ENCODE measurements around the gene SLC5A1. TPM values are rescaled to one million over a fixed set of nuclear protein-coding genes. Genes with fewer than 3 reads are reported as not detected.

Gene SLC5A1
- polyA plus RNA-seq (2011; rRNA removed) (0.04 and 0.08 TPM in 2 replicates), polyA plus RNA-seq (2017; fragmentation: RNase III; extraction: RNeasy Plus Mini Kit Qiagen cat#74134 plus additional on column Dnase treatment) (0.01 to 0.03 TPM in 2 of 3 replicates, not detected in the other), polyA minus RNA-seq (2011; rRNA and poly(A)+ RNA removed) (not detected in 2 replicates)
- 0.01 TPM in 1 of 2 replicates, not detected in the other for polyA plus RNA-seq (2012; cell fraction: cytosol; rRNA removed)
- polyA plus RNA-seq (2012; cell fraction: nucleus; rRNA removed): 0.08 TPM in 1 of 2 replicates, not detected in the other

GRCh38 chr22:32042924-32043323 is at the start of gene SLC5A1:
Gene SLC5A1 (plus strand): TSS chr22:32043261. CDS start chr22:32043282, 21 bp downstream.
- Histone ChIP-seq H3K4me2 (no peak within 1 kb of the TSS), H3K9me3 (no peaks in the 10 kb centered on the region), H3K4me1 (no peaks in the 10 kb centered on the region), H3K4me3 (no peak within 1 kb of the TSS), H3K27ac (no peak within 1 kb of the TSS)
- 63% methylated on average over 5 of the region's 21 CpGs for WGBS (ENCODE audit: missing lambda C conversion rate)
- no peak for ATAC-seq
- ChIA-PET CTCF (interaction anchor here (1.2 to 1.8 kb wide), 3 partner anchors 37 to 66 kb away, joined by 3 to 5 read pairs (median 4); no protein-coding TSS in a partner anchor), POLR2A (no interaction called here)
- no peak for FAIRE-seq
- DNase-seq (ENCODE audit: low read depth in 1 of 2, low spot score in 1 of 2): no peak
- TF ChIP-seq, protein P1, sequence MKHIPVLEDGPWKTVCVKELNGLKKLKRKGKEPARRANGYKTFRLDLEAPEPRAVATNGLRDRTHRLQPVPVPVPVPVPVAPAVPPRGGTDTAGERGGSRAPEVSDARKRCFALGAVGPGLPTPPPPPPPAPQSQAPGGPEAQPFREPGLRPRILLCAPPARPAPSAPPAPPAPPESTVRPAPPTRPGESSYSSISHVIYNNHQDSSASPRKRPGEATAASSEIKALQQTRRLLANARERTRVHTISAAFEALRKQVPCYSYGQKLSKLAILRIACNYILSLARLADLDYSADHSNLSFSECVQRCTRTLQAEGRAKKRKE (CRISPR knock-in tag; IDR thresholded peaks at IDR 0.05; ENCODE audit: low read depth): no peak
- TF ChIP-seq, protein P2, sequence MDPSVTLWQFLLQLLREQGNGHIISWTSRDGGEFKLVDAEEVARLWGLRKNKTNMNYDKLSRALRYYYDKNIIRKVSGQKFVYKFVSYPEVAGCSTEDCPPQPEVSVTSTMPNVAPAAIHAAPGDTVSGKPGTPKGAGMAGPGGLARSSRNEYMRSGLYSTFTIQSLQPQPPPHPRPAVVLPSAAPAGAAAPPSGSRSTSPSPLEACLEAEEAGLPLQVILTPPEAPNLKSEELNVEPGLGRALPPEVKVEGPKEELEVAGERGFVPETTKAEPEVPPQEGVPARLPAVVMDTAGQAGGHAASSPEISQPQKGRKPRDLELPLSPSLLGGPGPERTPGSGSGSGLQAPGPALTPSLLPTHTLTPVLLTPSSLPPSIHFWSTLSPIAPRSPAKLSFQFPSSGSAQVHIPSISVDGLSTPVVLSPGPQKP (IDR thresholded peaks at IDR 0.05; ENCODE audit: low read depth, low read length): no peak
- no peak for TF ChIP-seq E2F6 (IDR thresholded peaks at IDR 0.05; ENCODE audit: borderline replicate concordance, low read depth)
- TF ChIP-seq, protein P3, sequence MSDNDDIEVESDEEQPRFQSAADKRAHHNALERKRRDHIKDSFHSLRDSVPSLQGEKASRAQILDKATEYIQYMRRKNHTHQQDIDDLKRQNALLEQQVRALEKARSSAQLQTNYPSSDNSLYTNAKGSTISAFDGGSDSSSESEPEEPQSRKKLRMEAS (IDR thresholded peaks at IDR 0.05): no peak
- TF ChIP-seq SMC3 (IDR thresholded peaks at IDR 0.05): no peak
- TF ChIP-seq, protein P4, sequence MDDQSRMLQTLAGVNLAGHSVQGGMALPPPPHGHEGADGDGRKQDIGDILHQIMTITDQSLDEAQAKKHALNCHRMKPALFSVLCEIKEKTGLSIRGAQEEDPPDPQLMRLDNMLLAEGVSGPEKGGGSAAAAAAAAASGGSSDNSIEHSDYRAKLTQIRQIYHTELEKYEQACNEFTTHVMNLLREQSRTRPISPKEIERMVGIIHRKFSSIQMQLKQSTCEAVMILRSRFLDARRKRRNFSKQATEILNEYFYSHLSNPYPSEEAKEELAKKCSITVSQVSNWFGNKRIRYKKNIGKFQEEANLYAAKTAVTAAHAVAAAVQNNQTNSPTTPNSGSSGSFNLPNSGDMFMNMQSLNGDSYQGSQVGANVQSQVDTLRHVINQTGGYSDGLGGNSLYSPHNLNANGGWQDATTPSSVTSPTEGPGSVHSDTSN (IDR thresholded peaks at IDR 0.05): no peak
- TF ChIP-seq ZNF302 (CRISPR knock-in tag; IDR thresholded peaks at IDR 0.05): no peak
- no peak for TF ChIP-seq NPAS2 (CRISPR knock-in tag; IDR thresholded peaks at IDR 0.05; ENCODE audit: borderline replicate concordance)
- no peak for TF ChIP-seq ZFP36 (IDR thresholded peaks at IDR 0.05; ENCODE audit: borderline replicate concordance, partially characterized antibody)
- no peak for TF ChIP-seq HEYL (CRISPR knock-in tag; IDR thresholded peaks at IDR 0.05)
- no peak for TF ChIP-seq CEBPB (IDR thresholded peaks at IDR 0.05)

DNA sequence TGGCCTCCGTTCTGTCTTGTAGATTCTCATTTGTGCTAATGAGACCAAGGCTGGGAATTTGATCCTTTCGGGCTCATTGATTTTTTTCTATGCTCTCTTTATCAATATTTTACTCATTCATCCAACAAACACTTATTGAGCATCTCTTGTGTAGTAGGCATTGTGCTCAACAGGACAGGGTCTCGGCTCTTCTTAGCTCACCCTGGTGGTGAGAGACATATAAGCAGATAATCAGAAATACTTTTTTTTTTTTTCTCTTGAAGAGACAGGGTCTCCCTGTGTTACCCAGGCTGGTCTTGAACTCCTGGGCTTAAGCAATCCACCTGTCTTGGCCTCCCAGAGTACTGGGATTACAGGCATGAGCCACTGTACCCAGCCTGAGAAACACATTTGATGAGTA is 48.0 kb upstream of the SLC5A1 start:
- DNase-seq (ENCODE audit: low read depth in 1 of 2, low spot score in 1 of 2): no peak
- no peaks in the 10 kb centered on the region for H3K9me3 ChIP-seq
- H3K4me1 ChIP-seq: no peaks in the 10 kb centered on the region
- no peak overlapping the region for H3K4me3 ChIP-seq
- FAIRE-seq: no peak
- no peak overlapping the region for H3K4me2 ChIP-seq
- TF ChIP-seq, protein P5, sequence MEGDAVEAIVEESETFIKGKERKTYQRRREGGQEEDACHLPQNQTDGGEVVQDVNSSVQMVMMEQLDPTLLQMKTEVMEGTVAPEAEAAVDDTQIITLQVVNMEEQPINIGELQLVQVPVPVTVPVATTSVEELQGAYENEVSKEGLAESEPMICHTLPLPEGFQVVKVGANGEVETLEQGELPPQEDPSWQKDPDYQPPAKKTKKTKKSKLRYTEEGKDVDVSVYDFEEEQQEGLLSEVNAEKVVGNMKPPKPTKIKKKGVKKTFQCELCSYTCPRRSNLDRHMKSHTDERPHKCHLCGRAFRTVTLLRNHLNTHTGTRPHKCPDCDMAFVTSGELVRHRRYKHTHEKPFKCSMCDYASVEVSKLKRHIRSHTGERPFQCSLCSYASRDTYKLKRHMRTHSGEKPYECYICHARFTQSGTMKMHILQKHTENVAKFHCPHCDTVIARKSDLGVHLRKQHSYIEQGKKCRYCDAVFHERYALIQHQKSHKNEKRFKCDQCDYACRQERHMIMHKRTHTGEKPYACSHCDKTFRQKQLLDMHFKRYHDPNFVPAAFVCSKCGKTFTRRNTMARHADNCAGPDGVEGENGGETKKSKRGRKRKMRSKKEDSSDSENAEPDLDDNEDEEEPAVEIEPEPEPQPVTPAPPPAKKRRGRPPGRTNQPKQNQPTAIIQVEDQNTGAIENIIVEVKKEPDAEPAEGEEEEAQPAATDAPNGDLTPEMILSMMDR (IDR thresholded peaks at IDR 0.05): no peak
- TF ChIP-seq, protein P6, sequence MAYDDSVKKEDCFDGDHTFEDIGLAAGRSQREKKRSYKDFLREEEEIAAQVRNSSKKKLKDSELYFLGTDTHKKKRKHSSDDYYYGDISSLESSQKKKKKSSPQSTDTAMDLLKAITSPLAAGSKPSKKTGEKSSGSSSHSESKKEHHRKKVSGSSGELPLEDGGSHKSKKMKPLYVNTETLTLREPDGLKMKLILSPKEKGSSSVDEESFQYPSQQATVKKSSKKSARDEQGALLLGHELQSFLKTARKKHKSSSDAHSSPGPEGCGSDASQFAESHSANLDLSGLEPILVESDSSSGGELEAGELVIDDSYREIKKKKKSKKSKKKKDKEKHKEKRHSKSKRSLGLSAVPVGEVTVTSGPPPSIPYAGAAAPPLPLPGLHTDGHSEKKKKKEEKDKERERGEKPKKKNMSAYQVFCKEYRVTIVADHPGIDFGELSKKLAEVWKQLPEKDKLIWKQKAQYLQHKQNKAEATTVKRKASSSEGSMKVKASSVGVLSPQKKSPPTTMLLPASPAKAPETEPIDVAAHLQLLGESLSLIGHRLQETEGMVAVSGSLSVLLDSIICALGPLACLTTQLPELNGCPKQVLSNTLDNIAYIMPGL (CRISPR knock-in tag; IDR thresholded peaks at IDR 0.05; ENCODE audit: borderline replicate concordance): no peak
- no peak for TF ChIP-seq FOSB (CRISPR knock-in tag; IDR thresholded peaks at IDR 0.05)
- no peak for TF ChIP-seq RCOR1 (IDR thresholded peaks at IDR 0.05; ENCODE audit: low read depth, low read length)
- TF ChIP-seq, protein P4 (IDR thresholded peaks at IDR 0.05): no peak
- TF ChIP-seq SMC3 (IDR thresholded peaks at IDR 0.05): no peak
- CTCF ChIA-PET: interaction anchor here (0.7 to 3.0 kb wide), 3 partner anchors 18 to 88 kb away, joined by 3 to 10 read pairs (median 4); partner anchors contain the start of gene SLC5A1
- POLR2A ChIA-PET: no interaction called here
- 0 out of 6 replicates have a peak, but pooled peaks of 1 of the 2 experiments have one; percentile 42 for ATAC-seq
- H3K27ac ChIP-seq: no peak overlapping the region
- WGBS (ENCODE audit: missing lambda C conversion rate): 54% methylated on average over 3 of the region's 3 CpGs

All from A549 (cell line).